AML-193 (cell line): ENCODE data around the gene MXRA5.
"Not testable (repeated sequence)": the region's sequence is repeated elsewhere in the genome, so short reads cannot be mapped to it uniquely, and the experiment has no call there.

ENCODE experiments used
- DNase-seq, 2 experiments: peaks; one replicate each; lab custom pipeline; 2025; lab: John Stamatoyannopoulos, UW

Gene MXRA5, protein sequence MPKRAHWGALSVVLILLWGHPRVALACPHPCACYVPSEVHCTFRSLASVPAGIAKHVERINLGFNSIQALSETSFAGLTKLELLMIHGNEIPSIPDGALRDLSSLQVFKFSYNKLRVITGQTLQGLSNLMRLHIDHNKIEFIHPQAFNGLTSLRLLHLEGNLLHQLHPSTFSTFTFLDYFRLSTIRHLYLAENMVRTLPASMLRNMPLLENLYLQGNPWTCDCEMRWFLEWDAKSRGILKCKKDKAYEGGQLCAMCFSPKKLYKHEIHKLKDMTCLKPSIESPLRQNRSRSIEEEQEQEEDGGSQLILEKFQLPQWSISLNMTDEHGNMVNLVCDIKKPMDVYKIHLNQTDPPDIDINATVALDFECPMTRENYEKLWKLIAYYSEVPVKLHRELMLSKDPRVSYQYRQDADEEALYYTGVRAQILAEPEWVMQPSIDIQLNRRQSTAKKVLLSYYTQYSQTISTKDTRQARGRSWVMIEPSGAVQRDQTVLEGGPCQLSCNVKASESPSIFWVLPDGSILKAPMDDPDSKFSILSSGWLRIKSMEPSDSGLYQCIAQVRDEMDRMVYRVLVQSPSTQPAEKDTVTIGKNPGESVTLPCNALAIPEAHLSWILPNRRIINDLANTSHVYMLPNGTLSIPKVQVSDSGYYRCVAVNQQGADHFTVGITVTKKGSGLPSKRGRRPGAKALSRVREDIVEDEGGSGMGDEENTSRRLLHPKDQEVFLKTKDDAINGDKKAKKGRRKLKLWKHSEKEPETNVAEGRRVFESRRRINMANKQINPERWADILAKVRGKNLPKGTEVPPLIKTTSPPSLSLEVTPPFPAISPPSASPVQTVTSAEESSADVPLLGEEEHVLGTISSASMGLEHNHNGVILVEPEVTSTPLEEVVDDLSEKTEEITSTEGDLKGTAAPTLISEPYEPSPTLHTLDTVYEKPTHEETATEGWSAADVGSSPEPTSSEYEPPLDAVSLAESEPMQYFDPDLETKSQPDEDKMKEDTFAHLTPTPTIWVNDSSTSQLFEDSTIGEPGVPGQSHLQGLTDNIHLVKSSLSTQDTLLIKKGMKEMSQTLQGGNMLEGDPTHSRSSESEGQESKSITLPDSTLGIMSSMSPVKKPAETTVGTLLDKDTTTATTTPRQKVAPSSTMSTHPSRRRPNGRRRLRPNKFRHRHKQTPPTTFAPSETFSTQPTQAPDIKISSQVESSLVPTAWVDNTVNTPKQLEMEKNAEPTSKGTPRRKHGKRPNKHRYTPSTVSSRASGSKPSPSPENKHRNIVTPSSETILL (N-terminal part only)

DNA sequence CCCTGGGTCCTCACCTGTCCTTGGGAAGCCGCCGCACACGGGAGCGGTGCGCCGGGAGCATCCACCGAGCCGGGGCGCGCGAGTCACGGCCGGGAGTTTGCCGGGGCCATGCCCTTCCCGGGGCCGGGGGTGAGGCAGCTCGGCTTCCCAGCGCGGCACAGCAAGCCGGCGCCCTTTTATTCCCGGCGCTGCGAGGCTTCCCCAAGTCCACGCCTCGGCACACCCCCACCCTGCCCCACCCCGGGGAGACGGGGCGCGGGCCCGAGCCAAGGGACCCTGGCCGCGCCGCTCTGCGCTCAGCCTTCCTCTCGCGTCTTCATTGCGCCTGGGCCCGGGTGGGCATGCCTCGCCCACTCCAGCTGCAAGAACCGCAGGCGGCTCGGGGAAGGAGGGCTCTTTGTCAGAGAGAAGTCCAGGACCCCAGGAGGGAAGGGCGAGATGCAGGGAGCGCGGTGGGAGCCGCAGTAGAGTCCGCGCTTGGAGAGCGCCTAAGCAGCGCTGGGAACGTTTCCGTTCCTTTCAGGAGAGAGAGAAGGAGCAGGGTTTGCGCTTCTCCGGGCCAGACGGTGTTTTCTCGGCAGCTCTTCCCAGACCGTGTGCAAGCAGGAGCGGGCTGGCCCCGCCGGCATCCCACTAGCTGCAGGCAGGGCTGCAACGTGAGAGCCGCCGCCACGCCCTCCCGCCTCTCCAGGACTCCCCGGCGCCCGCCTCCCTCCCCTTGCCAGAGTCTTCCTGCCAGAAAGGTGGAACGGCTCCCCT is at the start of gene MXRA5:
MXRA5 (minus strand) TSS at position 152 of the 759 bp plus-strand sequence. CDS start 2,819 bp downstream, outside the sequence.
- no peak for DNase-seq

DNA sequence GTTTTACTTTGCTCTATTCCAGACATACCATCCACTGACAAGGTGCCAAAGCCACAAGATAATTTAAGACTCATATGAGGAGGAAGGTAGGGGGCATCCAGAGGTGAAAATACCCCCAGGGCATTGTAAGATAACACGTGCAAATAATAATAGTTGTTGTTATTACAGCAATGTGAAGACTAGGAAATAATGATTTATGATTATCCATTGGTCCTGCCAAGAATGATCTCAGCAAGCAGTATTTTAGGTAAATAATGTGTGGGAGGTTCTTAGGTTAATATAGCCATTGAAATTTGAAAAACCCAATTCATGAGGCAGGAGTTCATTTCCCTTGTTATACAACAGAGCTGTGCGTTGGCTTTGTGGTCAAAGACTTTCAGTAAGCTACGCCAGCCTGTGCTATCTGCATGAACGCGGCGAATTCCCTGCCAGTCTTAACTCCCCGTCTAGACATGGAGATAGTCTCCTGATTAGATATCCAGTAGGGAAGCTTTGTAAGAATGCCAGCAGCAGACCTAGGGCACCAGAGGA is 47.2 kb upstream of the MXRA5 start:
- no peak for DNase-seq

DNA sequence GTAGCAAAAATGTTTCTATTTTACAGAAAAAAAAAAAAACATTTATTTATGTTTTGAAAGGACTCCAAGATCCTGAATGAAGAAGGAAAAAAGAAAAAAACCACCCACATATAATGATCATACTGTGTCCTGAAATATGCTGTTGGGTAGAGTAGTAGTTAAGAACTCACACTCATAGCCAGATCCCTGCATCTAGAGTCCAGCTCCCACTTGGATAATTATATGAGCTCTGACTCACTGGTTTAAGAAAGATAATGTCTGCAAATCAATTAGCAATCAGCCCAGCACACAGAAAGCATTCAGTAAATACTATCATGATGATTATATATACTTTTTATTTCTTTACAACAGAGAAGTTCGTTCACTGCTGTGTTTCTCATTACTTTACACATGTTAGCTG is 46.7 kb upstream of the MXRA5 start:
- DNase-seq, result no peak

DNA sequence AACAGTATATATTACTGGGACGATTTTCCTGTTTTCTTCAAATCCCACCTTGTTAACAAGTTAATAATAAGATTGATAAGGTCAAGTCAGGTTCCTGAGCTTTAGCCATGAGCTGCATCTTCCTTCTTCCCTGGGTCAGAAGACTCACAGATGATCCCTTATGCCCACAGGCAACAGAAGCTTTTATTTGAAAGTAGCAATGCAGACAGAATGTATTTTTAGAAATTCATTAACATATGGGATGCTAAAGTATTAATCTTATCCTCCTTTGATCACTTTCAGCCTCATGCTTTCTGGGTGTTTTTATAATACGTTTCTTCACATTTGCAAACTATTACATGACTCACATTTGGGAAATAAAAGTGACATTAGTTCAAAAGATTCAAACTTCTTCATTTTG is 42.0 kb upstream of the MXRA5 start:
- DNase-seq, result no peak

DNA sequence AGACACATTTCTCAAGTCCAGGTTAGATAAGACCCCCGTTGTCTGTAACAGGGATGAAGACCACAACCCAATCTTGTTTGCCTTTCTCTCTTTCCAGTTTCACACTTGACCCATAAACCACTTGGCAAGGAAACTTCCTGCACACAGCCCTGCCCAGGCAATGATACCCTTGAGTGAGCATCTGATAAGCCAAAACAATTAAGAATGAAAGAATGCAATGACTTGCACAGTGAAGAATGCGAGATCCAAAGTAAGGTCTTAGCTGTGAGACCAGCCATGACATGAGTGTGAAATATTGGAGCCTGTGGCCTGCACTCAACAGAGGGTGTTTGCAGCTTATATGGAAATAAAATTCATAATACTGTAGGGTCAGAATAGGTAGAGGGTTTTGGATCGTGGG is 37.9 kb upstream of the MXRA5 start:
- no peak for DNase-seq

DNA sequence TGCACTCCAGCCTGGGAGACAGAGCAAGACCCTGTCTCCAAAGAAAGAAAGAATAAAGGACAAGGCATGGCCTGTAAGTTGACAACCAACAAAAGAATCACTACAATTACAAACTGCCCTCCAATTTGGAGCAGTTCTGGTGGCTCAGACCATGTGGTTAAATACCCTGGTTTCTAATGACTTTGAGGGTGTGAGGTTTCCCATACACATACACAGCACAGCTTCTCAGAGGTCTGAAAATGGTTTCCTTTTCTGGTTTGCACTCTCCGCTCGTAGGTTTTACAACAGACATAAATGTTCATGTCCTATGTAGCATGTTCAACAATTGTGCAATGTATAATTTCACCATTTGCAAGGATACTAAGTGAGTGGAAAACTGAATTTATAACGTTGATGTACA is 34.2 kb upstream of the MXRA5 start:
- no peak for DNase-seq

DNA sequence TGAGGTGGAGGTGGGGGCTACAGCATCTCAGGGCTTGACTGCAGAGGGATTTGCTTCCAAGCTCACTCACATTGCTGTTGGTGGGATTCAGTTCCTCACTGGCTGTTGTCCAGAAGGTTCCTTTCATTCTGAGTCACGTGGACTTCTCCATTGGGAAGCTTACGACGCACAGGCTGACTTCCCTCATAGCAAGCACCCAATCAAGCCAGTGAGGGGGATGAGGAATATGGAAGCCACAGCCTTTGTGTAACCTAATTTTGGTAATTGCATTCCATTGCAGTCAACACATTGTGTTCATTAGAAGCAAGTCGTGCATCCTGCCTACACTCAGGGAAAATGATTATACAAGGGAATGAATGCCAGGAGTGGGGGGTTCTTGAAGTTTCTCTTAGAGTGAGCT is 32.7 kb upstream of the MXRA5 start:
- no peak for DNase-seq

DNA sequence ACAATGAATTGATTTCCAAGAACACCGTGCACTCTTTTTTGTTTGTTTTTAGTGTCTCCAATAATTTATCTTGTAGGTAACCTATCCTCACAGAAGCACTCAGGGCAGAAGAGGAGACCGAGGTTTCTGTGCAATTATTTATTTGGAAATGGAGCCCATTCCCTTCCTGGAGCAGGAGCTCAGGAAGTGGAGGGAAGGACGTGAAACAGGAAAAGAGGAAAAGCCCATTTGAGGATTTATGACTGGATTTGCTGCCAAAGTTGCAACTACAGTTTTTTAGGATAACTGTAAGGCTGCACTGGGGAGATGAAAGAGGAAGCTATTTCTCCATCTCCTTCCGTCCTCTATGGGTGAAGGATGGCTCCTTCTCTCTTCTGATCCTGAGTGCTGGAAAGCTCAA is 31.7 kb upstream of the MXRA5 start:
- DNase-seq, result no peak

DNA sequence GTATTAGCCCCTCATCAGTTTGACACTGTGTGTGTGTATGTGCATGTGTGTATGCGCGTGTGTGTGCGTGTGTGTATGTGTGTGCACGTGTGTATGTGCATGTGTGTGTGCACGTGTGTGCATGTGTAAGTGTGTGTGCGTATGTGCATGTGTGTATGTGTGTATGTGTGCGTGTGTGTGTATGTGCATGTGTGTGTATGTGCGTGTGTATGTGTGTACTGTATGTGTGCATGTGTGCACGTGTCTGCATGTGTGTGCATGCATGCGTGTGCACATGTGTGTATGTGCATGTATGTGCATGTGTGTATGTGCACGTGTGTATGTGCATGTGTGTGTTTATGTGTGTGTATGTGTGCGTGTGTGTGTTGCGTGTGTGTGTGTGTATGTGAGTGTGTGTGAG is 31.1 kb upstream of the MXRA5 start:
- DNase-seq, result no peak

DNA sequence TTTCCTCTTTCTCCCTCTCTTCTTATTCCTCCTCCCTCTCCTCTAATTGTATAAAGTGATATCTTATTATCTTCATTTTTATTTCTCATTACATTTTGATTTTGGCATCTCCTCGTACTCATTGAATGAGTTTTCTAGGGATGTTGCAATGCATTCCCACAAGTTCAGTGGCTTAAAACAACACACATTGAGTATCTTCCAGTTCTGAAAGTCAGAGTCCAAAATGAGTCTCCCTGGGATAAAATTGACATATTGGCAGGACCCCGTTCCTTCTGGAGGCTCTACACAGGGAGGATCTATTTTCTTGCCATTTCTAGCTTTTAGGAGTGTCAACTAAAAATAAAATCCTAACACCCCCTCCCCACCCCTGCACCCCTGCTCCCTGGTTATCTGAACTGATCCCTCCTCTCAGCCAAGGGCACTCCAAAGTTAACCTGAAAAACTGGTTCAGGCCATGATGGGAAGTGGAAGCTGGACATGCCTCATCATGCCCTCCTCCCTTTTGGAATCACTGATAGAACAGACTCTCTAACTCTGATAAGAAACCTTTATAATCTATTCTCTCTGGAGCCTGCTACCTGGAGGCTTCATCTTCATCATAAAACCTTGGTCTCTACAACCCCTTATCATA is 29.5 kb upstream of the MXRA5 start:
- not testable (repeated sequence) for DNase-seq

DNA sequence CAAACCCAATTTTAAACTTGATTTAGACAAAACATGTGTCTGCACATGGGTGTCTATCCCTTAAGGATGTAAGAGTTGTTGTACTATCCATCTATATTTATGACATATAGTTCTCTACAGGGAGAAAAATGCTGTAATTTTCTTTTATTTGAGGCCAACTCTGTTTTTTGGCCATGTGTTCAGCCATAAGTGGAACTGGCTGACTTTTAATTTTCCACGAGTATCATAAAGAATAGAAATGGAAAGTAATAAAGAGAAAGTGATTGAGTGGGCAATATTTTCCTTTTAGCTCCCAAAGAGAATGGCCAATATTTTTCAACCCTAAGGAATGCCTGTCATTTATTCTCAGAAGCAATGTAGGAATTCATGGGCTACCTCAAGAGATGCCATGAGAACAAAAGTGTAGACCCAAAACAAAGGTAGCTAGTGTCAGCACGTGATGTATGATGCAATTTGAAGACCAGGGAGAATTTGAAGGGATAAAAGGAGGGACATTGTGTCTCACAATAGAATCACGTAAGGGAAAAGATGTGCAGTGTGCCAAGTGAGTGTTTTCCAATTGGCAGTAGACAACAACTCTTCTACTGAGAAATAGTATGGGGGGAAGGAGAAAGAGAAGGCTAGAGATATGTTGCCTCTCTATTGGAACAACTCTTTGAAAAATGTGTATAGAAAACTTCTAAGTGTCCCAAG is 27.8 kb upstream of the MXRA5 start:
- no peak for DNase-seq

DNA sequence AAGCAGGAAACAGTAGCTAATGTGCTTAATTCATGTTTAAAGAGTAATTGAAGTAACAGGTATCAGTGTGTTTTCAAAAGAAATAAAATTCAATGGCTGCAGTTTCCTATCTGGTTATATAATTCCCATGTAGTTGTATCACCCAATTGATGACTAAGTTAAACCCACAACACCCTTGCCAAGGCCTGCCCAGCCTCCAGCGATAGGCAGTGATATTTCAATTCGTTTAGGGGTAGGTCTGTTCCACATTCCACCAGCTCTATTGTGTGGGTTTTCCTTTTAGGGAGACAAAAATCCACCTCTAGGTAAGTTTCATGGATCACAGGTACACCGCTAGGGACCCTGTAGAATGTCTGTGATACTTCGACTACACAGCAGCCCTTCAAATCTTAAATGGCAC is 24.7 kb upstream of the MXRA5 start:
- DNase-seq, result no peak

DNA sequence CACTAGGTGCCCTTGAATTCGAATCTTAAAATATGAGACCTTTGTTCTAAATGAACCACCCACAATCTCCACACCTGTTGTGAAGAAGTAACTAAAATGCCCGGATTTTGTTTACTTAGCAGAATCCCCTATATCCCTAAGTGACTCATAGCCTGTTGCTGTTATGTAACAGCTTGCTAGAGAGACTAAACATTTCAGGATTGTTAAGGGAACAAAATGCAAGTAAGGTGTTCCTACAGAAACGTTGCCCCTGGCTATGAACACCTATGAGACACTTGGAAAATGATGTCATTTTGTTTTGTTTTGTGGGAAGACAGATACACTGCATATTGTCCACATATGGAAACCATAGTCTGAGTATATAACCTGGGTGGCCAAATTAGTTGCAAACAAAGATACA is 24.2 kb upstream of the MXRA5 start:
- DNase-seq, result no peak

DNA sequence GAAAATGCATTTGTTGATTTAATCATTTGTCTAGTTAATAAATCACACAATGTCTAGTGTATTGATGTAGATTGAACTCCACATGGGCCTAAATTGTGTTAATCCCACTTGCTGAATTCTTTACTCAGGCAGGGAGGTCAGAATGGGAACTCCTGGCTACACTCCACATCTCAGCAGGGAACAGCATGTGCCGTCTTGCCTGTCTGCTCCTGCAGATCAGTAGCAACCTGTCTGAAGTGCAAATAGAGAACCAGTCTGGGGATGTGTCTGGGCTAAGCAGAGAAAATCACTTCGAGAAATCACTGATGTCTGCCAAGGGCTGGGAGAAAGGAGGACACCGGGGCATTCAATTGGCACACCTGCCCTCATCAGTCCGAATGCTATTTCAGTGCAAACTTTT is 16.5 kb upstream of the MXRA5 start:
- DNase-seq, result no peak

DNA sequence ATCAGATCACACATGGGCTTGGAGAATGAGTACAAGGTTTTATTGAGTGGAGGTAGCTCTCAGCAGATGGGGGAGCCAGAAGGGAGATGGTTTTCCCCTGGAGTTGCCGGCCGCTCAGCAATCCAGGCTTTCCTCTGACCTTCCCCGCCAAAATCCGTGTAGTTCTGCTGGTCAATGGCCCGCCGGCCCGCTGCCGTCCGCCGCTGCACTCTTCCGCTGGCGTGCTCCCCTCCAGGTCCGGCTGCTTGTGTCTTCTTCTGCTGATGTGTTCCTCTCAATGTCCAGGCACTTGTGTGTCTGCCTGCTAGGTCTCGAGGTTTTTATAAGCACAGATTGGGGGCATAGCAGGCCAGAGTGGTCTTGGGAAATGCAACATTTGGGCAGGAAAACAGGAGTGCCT is 14.4 kb upstream of the MXRA5 start:
- no peak for DNase-seq

DNA sequence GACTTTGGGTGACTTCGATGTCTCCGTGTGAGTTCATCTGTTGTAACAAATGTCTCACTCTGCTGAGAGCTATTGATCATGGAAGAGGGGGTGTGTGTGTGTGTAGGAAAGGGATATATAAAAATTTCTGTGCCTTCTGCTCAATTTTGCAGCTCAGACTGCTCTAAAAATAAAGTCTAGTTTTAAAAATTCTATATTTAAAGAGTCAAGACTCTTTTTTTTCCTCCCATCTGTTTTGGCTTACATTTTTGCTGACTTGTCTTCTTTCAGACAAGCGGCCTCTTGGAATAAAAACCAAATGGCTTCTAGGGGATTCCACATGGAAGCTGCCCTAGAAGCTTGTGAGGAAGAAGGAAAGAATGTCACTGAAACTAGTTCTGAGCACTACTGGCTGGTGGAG is 6.3 kb upstream of the MXRA5 start:
- not testable (repeated sequence) for DNase-seq

DNA sequence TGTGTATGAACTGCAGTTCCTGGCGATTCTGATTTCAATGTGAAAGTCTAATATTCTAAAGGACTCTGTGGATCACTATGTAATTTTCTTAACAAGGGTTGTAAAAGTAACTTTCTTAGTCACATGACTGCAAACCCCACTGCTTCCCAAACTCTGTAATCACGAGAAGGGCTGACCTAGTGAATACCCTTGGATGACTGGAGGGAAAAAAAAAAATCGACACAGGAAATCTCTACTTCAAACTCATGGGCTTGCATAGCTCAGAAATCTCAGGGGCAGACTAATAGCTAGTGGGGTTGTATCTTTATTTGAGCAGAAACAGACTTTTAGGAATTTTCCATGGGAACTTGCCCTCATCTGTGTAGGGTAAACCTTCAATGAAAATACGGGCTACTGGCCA is 4.8 kb upstream of the MXRA5 start:
- DNase-seq, result no peak

DNA sequence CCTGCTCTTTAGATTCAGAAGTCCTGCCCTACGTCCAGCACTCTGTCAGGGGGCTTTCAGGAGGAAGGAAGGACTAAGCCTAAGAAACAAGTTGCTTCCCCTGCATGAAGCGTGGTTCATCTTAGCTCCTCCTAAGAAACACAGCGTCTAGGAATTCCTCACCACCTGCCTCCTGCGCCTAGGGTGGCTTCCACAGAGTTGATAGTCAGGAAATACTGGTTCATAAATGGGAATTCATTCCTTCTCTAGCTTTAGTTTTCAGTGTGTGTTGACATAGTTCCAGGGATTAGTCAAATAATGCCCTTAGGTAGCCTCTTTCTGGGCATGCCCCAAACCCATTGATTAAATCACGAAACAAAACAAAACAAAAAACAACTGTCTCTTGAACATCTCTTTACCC is 1.7 kb upstream of the MXRA5 start:
- no peak for DNase-seq

DNA sequence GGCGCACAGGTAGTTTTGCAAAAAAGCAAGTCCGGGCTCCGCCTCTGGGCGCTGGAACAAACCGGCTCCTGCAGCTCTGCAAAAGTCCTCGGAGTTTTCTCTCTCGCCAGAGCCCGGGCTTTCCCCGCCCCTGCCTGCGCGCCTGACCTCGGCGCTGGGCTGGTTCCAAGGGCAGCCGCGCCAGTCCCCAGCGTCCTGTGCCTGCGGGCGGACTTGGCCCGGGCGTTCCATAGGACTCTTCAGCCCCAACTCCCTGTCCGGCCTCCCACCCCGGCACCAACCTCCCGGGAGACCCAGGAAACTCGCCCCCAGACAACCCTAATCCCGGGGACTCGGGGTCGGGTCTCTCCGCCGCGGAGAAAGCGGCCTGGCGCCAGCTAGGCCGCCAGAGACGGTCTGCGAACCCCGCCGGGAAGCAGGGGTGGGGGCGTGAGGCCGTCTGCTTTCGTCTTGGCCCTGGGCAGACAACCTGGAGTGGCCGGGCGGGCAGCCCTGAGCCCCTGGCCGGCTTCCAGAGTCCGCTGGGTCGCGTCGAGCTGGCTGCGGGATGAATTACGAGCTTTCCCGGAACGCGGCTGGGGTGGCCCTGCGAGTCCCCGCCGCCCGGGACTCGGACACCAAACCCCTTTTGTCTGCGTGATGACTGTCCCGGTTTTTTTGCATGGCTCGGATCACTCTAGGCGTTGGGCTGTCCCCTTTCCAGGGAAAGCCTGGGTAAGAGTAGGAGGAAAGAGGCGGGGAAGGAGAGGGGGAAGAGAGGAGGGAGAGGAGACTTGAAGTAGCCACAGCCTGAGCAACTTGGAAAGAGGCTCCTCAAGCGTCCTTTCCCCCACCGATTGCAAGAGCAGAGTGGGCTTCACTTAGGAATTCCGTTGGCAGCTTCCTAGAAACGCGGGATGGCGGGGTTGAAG is 916 bp downstream of the MXRA5 start:
- DNase-seq, result no peak
